GM21367 (cell line): Measurements from ENCODE around the gene IL15.

ENCODE experiments used
- ATAC-seq: cut with Tn5 transposase; IDR thresholded peaks from one replicate; pipeline ENCODE4 v1.9.1; 2021; ENCODE audit not compliant: unreplicated experiment

Gene IL15

GRCh38 chr4:141761926-141762325, 125.5 kb downstream of the IL15 start:
- ATAC-seq = no peak

GRCh38 chr4:141763374-141763773, 127.0 kb downstream of the IL15 start:
- no peak for ATAC-seq

GRCh38 chr4:141768954-141769353, 132.6 kb downstream of the IL15 start:
- ATAC-seq = no peak

GRCh38 chr4:141771889-141772830, 135.8 kb downstream of the IL15 start:
- ATAC-seq = no peak

- ATAC-seq = no peak
Observed at GRCh38 chr4:141772838-141773237, 136.5 kb downstream of the IL15 start.

- no peak for ATAC-seq
Observed at GRCh38 chr4:141782205-141782604, 145.8 kb downstream of the IL15 start.
